HG02852 (cell line): ENCODE measurements around the gene RAB6D.
"Not testable (repeated sequence)": the region's sequence is repeated elsewhere in the genome, so short reads cannot be mapped to it uniquely, and the experiment has no call there.

Source experiments
- ATAC-seq: cut with Tn5 transposase; IDR thresholded peaks from one replicate; pipeline ENCODE4 v1.9.1; 2021; ENCODE audit warnings: mild to moderate bottlenecking, moderate library complexity; ENCODE audit not compliant: unreplicated experiment

The RAB6D gene

DNA sequence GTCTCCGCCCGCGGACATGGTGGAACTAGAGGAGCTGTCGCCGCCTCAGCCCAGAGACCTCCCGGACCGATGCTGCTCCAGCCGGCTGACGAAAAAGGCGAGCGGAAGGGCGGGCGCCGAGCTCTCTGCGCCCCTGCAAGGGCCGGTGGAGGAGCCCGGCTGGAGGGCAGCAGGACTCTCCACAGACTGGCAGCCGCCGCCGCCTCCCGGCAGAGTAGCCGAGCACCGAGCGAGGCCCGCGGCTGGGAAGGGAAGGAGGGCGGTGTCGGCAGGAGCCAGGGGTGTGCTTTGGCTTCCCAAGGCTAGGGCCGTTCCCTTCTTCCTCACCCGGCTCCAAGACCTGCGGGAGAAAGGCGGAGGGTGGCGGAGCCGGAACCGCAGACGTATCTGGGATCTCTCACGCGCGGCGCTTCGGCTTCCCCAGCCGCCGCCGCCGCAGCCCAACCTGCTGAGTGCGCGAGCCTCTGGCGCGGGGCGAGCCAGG lies at the start of gene RAB6D:
Gene RAB6D (minus strand): TSS at position 466 of the 484 bp plus-strand sequence. CDS start 448 bp downstream, at position 18.
- not testable (repeated sequence) for ATAC-seq

DNA sequence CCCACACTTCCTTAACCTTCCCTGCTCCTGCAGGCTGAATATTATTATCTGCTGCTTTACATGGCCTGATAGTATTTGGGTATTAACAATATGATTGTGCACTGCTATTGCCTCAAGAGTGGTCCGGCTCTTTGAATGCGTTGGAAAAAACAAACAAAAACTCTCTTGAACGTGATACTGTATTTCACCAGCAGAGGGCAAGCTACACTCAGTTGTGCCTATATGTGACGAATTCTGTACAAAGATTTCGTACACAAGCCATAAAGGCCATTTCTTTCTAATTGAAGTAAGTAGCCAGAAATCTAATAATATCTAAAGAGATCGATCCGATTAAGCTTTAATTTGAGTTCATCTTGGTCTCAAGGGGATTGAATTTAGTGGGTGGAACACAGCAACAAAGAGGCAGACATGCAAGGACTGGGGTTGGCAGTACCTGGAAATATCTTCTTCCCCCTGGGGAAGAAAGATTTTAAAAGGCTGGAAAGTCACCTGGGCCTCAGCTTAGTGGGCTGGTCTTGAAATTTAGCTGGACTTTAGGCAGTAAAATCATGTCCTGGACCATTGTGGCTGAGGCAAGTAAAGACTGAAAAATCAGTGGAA lies 49.3 kb upstream of the RAB6D start:
- ATAC-seq = peak; percentile 73

DNA sequence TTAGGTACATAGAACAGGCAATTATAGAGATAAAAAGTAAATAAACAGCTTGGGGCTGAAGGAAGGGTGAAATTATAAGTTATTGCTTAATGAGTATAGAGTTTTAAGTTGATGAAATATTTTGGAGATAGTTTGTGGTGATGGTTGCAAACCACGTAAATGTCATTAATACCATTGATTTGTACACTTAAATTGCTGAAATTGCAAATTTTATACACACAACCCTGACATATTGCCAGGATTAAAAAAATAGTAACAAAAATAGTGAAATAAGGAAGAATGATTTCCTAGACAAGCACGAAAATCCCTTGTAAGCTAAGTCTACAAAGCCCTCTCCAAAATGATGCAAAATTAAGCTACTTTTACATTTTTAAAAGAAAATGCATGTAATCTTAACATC lies 46.2 kb upstream of the RAB6D start:
- ATAC-seq = no peak

DNA sequence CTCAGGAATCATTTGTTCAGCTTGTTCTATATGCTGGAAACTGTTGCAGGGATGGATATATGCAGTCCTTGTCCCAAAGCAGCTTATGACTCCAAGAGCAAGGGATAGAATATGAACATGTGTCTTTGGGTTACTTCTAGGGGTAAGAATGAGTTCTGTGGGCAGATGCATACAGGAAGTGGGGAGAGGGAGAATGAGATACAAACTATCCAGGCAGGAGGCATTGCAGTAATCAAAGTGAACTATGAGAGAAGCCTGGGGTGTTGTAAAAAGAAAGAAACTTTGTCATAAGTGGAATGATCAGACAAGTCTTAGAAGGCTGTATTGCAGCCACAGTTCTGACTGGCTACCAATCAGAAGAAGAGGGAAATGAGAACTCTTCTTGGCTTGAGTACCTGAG lies 44.8 kb upstream of the RAB6D start:
- ATAC-seq = no peak

DNA sequence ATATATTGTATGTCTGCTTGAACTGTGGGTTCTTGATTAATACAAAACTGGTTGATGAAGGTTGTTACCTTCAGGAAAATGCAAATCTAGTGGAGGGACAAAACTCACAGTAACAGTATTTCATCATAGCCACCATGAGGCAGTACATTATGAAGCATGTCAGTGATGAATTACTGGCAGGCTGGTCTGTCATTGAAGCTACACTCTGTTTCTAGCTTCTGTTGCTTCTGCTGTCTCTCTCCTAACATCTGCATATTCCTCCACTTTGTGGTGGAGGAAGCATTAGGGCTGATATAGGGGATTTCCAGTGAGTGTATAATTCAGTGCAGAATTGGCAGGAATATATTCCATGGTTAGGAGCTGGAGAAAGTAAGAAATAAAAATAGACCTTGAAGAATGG lies 44.2 kb upstream of the RAB6D start:
- no peak for ATAC-seq

DNA sequence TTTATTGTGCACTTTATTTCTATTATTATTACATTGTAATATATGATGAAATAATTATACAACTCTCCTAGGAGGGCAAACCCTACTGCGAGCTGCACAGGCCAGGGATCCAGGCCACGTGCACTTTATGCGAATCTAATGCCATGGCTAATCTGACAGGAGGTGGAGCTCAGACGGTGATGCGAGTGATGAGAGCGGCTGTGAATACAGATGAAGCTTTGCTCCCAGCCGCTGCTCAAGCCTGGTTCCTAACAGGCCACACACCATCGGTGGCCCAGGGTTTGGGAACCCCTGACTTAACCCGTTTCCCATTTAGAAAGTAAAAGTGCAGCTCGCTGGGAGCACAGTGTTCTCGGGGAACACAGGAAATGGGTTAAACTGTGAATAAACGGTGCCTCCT lies 40.8 kb upstream of the RAB6D start:
- ATAC-seq = no peak

DNA sequence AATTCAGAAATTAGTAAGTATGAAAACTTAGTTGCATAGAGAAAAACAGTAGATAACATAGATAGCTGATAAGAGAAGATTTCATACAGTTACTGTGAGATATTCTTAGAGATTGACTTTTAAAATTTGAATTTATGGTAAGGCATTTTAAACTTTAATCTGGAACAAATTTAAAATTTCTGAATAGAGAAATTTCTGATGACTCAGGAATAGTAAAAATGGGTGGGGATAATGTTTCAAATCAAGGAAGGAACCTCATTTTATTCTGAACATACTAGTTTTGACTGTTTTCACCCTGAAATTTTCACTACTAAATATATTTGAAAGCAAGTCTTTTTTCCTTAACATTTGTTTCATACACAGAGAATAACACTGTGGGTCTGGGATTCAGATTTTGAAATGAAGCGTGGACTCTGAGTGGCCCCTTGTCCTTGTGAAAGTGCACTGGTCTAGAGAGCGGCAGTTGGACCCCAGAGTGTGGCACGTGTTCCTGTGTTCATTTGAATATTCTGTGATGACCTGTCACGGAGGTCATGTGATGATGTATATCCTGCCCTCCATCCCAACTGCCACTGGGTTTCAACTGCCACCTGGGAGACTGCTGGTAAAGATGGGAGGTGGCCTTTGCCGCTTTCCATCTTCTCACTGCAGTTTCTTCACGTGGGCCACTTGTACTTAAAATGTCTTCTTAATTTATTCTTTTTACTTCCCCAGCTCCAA lies 38.5 kb upstream of the RAB6D start:
- no peak for ATAC-seq

DNA sequence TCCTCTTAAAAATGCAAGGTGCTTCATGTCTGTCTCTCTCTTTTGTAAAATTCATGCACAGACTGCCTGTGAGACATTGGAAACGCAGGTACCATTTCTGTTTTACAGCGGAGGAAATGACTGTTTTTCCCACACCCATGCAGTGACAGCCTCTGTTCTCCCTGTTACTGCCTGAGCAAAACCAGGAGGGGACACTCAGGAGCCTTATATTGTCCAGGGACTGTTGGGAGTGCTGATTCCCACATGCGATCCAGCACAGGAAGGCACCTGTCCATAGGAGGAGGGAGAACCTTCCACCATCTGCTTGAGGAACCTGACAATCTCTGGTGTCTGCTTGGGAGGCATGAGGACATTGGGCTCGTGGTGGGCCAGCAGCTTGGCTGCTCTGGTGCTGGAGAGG lies 36.9 kb upstream of the RAB6D start:
- no peak for ATAC-seq

DNA sequence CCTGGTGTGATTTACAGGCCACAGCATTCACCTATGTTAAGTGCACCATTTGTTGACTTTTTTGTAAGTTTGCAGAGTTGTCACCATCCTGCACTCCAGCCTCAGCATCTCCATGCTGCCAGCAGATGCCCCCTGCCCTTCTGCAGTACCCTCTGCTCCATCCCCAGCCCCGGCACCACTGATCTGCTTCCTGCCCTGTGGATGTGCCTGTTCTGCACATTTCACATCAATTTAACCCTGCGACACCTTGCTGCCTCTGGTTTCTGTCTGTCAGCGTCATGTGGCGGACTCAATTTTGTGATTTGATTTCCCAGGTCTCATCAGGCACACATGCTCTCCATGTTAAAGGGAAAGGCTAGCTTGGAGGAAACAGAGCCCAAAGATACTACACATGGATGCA lies 36.5 kb upstream of the RAB6D start:
- not testable (repeated sequence) for ATAC-seq

DNA sequence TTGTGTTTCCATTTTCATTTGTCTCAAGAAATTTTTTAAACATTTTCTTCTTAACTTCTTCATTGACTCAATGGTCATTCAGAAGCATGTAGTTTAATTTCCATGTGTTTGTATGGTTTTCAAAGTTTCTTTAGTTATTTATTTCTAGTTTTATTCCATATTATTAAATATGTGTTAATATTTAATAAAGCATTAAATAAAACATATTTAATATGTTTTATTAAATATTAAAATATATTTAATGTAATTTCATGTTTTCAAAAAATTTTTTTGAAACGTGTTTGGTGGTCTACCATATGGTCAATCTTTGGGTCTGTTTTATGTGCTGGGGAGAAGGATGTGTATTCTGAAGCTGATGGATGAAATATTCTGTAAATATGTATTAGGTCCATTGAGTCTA lies 32.2 kb upstream of the RAB6D start:
- not testable (repeated sequence) for ATAC-seq

DNA sequence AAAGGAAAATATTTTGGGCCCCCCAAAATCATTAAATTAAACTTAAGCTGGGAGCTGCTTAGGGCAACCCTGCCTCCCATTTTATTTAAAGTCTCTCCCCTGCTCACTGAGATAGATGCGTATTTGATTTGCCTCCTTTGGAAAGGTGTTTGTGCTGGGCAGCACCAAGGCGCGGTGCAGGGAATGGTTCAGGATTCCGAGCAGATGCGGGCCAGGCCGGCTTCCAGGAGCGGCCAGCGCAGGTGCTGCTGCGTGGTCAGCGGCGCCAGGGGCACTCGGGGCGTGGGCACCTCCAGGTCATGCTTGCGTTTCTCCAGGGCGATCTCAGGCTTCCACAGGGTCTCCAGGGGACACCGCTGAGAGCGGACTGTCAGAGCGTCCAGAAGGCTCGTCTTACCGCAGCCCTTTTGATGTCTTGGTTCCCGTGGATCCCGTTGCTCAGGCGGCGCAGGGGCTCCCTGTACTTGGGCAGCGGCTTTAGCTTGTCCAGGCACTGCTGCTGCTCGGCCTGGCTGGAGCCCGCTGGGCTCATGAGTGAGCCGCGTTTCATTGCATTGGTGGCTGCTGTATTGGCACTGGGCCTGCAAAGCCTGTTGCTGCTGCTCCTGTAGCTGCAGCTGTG lies 31.2 kb upstream of the RAB6D start:
- not testable (repeated sequence) for ATAC-seq

DNA sequence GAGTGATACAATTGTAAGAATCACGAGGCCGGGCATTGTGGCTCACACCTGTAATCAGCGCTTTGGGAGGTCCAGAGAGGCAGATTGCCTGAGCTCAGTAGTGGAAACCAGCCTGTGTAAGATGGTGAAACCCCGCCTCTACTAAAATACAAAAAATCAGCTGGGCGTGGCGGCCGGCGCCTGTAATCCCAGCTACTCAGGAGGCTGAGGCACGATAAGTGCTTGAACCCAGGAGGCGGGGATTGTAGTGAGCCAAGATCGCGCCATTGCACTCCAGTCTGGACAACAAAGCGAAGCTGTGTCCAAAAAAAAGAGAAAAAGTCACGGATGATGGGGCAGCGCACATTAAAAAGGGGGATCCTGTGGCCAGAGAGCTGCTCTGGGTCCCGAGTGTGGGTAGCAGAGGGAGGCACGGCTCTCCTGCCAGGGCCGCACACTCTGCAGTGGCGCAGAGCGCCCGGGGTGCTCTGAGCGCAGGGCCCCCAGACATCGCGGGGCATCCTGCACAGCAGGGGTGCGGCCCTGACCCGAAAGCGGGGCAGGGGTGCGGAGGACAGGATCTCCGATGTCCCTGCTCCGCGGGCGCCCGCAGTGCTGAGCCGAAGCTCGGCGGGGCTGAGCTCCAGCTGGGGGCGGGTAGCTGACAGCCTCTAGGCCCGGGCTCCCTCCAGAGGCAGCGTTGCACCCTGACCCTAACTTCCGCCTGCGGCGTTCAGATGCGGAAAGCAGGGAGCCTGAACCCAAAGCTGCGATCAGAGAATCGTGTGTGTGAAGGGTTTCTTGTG lies 30.4 kb upstream of the RAB6D start:
- ATAC-seq = no peak

DNA sequence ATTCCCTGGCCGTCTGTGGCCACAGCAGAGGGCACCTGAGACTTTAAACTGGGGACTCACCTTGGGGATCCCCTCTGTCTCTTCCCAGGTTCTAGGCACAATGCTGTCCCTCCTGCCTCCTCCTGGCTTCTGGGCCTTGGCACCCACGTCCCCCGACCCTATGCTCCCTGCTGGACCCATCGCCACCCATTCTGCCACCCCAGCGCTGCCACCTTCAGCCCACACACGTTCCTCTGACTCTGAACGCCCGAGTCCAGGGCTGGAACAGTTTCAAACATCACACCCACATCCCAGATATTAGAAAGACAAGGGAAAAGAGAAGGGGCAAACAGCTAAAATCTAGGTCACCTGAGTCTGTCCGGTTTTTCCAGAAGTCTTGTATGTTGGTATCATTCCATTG lies 28.0 kb upstream of the RAB6D start:
- ATAC-seq = not testable (repeated sequence)

DNA sequence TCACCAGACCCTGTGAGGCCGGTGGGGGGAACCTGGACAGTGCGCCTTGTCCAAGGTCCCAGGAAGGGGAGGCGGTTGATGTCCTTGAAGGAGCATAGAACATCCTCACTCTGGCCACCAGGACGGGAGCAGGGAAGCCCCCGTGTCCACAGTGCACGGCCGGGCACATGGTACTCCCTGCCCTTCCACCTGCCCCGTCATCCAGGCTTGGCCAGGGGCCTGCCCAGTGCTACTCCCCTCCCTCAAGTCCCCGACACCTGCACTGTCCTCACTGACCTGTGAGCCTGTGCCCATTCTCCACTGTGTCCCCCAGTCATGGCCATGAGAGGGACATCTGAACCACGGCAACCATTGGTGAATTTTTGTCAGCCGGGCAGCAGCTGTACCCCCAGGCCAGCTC lies 27.5 kb upstream of the RAB6D start:
- not testable (repeated sequence) for ATAC-seq

DNA sequence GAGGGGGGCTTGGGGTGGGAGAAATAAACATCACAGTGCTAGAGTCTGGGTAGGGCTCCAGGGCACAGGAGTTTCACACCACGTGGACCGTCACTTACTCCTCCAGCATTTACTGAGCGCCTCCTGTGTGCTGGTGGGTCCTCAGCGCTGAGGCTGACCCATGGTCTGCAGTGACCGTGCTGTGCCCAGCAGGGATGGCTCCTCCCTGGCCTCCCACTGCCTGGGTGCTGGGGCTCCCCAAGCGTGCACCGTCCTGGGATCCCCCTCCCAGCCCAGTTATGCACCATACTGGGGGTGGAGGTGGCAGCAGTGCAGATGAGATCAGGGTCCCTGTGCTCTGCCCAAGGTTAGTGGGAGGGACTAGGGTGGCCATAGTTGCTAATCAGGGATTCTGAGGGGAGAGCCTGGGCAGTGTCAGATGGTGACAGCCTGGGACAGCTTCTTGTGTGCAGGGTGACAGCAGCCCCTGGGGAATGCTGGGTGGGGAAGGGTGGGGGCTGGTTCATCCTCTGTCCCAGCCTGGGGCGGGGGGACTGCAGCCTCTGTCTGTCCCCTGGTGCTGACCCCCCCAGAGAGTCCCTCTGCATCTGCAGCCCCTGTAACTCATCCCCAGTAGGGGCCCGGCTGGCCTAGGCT lies 26.6 kb upstream of the RAB6D start:
- ATAC-seq = not testable (repeated sequence)

DNA sequence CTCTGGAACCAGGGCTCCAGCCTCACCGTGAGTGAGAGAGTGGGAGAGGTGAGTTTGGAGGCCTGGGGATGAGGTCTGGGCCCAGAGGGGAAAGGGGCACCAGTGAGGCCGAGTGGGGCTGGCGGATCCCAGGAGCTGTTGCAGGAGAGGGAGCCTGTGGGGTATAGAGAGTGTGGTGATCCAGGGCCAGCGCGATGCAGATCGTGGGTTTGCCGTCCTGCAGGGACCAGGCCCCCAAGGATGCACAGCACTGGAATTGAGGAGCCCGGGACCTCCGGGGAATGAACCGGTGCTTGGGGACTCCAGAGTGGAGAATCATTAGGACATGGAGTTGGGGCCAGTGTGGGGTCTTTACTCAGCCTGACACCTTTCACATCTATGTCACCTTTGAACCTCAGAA lies 25.7 kb upstream of the RAB6D start:
- no peak for ATAC-seq

DNA sequence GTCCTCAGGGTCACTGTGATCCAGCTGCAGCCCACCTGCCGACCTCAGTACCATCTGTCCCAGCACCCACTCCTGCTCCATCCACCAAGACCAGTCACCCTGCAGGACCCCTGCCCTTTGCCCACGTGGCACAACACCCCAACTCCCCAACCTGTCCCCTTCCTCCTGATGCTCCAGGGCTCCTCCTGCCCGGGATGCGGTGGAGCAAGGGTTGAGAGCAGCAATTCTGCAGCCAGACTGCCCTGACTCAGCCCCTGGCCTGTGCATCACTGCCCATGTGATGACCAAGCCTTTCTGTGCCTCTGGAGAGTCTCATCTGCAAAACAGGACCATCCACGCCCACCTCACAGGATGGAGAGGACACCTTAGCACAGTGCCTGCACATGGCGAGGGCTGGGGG lies 24.9 kb upstream of the RAB6D start:
- not testable (repeated sequence) for ATAC-seq

DNA sequence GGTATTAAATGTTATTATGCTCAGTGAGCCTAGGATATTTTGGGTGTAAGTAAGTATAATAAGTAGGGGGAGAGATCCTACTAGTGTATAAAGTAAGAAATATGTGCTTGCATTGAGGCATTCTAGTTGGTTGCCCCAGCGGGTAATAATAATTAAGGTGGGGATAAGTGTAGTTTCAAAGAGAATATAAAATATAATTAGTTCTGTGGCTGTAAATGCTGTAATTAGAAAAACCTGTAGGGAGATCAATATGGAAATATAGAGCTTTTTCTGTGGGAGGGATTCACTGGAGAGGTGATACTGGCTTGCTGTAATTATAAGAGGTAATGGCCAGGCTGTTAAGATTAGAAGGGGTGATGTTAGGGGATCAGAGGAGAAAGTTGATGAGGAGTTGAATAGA lies 9.1 kb upstream of the RAB6D start:
- ATAC-seq = not testable (repeated sequence)

DNA sequence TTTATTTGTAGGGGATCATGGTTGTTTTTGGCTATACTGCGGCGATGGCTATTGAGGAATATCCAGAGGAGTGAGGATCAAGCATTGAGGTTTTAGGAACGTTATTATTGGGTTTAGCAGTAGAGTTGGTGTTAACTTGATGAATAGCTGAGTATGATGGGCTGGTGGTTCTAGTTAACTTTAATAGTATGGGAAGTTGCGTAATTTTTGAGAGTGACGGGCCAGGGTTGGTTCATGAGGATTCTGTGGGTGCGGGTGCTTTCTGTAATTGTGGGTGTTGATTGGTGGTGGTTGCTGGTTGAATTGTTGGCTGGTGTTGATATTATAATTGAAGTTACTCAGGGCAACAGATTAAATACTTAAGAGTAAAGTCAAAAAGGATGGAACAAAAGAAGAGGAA lies 6.0 kb upstream of the RAB6D start:
- no peak for ATAC-seq

DNA sequence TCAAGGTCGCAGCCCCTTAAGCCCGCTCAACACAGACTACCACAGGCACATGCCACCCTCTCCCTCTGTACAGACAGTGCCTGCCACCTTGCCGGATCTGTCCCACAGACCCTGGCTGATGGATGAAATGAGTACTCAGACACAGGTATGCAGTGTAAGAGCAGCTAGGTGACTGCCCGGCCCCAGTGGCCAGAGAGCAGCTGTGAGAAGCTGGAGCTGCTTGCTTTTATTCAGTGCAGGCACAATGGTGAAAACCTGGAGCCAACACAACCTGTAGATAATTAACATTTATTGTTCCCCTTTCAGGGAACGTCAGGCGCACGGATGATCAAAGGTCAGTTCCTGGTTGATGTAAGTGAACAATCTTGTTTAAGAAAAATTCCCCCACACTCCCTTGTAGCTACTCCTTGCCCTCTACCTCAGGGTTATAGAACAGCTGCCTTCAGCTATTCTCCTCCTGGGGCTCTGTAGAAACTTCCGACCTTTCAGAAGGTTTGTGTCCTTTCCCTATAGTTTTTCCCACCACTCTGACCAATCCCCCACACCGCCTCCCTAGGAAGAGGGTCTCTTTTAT lies 4.6 kb upstream of the RAB6D start:
- not testable (repeated sequence) for ATAC-seq
